GM18868 (cell line): ENCODE data around the gene CCZ1B.
A peak's percentile ranks its signal among the peaks of the same experiment; 100 is the strongest.
"Not testable (repeated sequence)": the region's sequence is repeated elsewhere in the genome, so short reads cannot be mapped to it uniquely, and the experiment has no call there.

Experiments
- ATAC-seq: cut with Tn5 transposase; IDR thresholded peaks from one replicate; pipeline ENCODE4 v1.9.1; 2021; ENCODE audit warnings: mild to moderate bottlenecking, moderate library complexity; ENCODE audit not compliant: unreplicated experiment

The CCZ1B gene

DNA sequence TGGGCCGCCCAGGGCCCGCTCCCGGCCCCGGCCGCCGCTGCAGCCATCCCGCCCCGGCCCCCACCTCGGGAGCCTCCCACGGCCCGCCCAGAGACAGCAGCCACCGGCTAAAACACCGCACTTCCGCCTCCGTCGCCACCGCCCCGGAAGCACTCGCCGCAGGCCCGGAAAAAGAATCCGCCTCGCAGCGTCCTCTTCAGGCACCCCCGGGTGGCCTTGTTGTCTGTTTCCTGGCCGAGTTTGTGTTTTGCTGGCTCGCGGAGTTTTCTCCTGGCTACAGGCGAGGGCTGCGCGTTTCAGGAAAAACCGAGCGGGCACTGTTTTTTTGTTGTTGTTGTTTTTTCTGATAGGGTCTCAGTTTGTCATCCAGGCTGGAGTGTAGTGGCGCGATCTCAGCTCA, at the start of gene CCZ1B:
CCZ1B (minus strand) TSS at position 125 of the 400 bp plus-strand sequence; CDS start at position 47, 78 bp downstream.
- peak; percentile 100 for ATAC-seq

DNA sequence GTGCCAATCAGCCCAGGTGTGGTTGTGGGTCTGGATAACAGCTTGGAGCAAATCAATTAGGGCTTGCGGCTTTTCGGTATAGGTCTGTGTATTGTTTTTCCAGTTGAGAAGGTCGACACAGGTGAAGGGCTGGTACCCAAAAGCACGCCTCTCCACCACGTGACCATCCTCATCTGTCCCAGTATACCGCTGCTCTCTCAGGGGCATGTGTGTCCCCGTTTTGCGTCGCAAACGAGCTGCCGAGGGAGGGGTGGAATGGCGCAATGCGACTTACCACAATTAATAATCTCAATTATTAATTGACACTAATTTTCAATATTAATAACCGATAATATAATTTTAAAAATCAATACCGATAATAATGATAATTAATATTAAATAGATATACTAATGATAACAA, 48.9 kb upstream of the CCZ1B start:
- ATAC-seq, result not testable (repeated sequence)

DNA sequence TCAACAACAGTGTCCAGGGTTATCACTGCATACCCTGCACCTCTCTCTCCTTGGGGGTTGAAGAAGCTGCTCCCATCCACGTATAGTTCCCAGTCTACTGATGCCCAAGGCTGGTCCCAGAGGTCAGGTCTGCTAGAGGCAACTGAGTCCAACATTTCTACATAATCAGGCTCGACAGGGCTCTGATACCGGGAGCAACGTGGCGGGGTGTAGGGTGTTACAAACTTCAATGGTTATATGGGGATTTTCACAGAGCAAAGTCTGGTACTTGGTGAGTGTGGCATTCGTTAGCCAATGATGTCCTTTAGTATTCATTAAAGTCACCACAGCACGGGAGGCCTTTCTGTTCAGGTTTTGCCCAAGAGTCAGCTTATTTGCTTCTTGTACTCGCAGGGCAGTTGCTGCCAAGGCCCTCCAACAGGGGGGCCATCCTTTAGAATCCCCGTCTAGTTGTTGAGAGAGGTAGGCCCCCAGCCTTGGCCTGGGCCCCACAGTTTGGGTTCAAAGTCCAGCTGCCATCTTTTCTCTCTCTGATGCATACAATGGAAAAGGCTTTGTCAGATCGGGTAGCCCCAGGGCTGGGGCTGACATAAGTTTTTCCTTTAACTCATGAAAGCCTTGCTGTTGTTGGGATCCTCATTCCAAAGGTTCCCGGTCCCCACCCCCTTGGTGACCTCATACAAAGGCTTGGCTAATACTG, 46.3 kb upstream of the CCZ1B start:
- ATAC-seq, result not testable (repeated sequence)

DNA sequence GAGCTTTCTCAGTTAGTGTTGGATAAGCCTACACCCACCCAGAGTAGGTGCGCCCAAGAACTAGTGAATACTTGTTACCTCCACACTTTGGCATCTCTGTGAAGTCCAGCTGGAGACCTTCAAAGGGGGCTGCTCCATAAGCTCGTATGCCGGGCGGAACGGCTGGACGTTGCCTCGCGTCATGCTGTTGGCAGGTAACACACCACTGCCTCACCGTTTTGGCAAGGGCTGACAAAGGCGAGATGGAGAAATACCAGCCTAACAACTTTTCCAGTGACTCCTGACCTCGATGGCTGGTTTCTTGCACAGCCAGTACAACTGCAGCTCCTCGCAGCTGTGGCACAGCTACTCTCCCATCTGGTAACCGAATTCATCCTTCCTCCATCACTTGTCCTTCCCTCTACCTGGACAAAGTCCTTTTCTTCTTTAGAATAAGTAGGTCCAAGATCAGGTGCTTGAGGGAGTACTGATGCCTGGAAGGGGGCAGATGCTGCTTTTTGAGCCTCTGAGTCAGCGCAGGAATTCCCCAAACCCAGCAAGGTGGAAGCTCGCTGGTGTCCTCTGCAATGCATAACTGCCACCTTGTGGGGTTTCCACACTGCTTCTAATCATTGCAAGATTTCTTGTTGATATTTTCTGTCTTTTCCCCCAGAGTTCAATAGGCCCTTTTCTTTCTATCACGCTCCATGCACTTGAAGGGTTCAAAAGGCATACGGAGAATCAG, 45.5 kb upstream of the CCZ1B start:
- ATAC-seq, result not testable (repeated sequence)

DNA sequence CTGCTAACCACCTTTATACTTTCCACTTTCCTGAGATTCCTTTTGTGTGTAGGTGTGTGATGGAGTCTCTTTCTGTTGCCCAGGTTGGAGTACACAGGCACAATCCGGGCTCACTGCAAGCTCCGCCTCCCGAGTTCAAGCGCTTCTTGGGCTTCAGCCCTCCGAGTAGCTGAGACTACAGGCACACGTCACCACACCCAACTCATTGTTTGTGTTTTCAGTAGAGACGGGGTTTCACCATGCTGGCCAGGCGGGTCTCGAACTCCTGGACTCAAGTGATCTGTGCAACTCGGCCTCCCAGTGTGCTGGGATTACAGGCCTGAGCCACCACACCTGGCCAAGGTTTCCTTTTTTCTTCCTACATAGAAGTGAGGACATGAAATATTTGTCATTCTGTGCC, 38.7 kb upstream of the CCZ1B start:
- ATAC-seq, result not testable (repeated sequence)

DNA sequence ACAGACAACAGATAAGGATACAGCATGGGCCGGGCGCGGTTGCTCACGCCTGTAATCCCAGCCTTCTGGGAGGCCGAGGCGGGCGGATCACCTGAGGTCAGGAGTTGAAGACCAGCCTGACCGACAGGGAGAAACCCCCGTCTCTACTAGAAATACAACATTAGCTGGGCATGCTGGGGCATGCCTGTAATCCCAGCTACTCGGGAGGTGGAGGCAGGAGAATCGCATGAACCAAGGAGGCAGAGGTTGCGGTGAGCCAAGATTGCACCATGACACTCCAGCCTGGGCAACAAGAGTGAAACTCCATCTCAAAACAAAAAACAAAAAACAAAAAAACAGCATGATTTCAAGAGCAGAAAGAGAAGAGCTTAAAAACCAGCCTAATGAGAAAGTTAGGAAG, 38.1 kb upstream of the CCZ1B start:
- not testable (repeated sequence) for ATAC-seq

DNA sequence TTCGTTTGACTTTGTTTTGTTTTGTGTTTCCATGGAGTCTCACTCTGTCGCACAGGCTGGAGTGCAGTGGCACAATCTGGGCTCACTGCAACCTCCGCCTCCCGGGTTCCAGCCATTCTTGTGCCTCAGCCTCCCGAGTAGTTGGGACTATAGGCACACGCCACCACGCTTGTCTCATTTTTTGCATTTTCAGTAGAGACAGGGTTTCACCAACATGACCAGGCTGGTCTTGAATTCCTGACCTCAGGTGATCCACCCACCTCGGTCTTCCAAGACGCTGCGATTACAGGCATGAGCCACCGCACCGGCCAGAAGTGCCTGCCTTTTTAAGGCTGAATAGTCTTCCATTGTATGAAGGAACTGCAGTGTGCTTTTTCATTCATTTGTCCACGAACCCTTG, 36.8 kb upstream of the CCZ1B start:
- not testable (repeated sequence) for ATAC-seq

DNA sequence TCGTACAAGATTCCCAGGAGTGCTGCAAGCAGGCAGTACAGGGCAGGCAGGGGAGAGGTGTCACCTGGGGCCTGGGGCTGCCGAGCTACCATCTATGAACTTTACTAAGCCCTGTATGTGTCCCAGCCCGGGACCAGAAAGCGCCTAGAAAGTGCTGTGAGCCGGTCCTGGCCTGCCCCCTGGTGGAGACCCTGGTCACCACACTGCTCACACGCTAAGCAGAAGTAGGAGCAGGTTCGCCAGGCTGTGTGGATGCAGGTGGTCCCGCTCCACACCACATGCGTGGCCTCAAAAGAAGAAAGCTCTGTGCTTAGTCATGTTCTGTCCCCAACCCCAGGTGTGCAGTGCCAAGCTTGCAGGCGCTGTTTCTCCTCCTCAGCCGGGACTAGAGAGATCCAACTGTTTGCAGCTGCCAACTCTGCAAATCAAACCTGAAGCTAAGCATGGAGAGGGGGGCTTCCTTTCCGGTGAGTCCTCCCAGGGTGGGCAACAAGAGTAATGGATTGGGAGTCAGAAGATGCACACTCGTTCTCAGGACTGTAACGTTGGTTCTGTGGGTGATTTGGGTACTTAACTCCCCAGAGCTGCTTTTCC, 31.7 kb upstream of the CCZ1B start:
- not testable (repeated sequence) for ATAC-seq

DNA sequence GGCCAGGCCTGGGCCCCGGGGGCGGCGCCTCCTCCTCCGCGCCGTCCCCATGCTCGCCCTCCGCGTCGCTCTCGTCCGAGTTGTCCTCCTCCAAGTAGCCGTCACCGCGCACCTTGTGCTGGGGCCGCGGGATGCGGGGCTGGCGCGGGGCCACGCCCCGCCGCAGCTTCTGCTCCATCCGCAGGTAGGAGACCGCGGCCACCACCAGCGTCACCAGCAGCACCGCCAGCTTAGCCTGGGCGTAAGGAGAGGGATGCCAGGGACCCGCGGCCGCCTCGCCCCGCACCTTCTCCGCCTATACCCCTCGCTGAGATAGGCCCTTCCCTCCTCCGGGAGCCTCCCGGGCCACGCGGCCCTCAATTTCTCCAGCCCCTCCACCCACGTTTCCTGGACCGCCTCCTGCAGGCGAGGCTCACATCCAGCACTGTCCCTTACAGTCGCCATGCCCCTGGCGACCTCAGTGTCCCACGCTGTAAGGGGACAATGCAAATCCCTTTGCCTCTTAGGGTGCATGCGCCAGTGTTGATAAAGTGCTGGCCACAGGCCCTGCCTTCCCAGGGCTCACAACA, 29.6 kb upstream of the CCZ1B start:
- ATAC-seq, result not testable (repeated sequence)

DNA sequence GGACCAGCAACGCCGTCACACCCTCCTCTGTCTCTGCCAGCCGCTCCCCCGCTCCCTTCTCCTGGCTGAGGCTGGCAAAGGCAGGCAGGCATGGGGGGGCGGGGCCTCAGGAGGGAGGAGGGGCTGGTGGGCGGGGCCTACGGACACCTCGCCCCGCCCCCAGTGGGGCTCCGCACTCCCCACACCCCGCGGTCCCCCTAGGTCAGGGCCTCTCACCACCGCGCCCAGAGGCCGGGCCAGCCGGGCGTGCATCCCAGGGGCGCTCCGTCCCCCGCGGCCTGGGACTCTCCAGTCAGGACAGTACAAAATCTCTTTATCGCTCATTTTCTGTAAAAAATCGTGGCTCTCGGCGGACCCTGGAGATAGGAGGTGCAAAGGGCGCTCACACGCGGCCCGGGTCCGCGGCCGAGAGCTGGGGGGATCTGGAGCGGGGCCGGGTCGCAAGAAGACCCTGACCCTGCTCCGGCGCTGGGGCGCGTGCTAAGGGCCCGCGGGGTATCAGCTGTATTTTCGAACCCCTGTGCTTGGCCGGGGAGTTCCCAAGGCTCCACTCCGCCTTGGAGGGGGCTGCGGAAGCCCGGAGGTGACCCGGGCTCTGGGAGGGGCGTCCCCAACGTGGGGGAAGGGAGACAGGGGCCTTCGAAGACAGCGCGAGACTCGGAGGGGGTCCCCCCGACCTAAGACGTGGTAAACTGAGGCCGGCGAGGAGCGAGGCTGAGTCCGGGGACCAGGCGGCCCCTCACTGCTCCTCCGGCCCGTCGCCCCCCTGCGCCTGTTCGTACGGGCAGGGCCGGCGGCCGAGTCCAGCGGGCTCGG, 28.9 kb upstream of the CCZ1B start:
- ATAC-seq, result not testable (repeated sequence)

DNA sequence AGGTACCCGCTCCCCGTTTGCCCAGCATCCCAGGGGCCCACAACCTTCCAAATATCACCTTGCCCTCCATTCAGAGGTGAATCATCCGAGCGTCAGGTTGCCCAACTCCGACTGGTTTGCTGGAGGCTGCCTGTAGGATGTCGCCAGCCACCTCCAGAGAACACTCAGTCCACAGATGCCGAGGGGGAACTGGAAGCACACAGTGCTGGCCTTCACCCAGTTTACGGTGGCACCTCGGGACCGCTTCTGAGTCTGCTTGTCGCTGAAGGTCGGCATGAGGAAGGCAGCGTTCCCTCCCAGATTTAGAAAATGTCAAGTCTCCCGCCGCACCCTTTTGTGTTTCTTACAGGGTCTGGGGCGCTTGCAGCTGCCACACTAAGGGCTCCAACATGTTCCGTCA, 27.6 kb upstream of the CCZ1B start:
- not testable (repeated sequence) for ATAC-seq

DNA sequence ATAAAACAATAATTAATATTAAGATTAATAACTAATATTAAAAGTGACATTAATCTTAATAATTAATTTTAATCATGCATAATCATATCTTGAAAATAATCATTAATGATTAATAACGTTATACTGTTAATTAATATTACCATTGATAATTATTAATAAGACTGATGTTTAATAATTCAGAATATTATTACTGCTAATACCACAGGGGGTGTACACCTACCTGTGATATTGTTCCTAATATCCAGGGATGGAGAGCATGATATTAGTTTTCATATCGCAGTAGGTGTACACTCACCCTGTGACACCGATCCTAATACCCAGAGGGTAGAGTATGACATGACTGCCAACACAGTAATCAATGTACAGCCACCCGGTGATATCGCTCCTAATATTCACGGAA, 23.1 kb upstream of the CCZ1B start:
- not testable (repeated sequence) for ATAC-seq

DNA sequence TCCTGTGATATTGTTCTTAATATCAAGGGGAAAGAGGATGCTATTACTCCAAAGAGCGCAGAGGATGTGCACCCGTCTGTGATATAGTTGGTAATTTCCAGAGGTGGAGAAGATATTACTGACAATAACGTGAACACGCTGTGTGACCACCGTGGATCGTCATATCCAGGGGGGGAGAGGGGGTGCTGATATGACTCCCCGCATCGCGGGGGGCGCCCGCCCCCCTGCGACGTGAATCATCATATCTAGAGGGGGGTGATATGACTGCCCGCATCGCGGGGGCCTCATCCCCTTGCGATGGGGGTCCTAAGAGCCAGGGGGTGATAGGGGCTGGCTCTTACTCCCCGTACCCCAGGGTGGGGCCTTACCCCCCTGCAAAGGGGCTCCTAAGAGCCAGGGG, 21.7 kb upstream of the CCZ1B start:
- not testable (repeated sequence) for ATAC-seq

DNA sequence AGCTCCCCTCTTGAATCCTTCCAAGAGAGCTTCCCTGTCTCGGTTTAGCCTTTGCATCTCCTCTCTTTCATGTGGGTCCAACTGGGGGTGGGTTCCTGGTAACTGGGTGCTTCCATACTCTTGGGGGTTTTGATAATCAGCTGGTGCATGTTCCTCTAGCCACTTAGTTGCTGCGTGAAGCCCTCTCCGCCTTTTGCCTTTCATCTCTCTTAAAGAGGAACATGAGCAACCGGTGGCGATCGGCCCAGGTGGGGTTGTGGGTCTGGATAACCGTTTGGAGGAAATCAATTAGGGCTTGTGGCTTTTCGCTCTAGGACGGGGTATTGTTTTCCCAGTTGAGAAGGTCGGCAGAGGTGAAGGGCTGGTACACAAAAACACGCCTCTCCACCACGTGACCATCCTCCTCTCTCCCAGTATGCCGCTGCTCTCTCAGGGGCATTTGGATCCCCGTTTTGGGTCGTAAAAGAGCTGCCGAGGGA, 19.9 kb upstream of the CCZ1B start:
- ATAC-seq, result not testable (repeated sequence)

DNA sequence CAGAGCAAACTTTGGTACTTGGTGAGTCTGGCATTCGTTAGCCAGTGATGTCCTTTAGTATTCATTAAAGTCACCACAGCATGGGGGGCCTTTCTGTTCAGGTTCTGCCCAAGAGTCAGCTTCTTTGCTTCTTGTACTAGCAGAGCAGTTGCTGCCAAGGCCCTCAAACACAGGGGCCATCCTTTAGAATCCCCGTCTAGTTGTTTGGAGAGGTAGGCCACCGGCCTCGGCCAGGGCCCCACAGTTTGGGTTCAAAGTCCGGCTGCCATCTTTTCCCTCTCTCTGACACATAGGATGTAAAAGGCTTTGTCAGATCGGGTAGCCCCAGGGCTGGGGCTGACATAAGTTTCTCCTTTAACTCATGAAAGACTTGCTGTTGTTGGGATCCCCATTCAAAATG, 17.6 kb upstream of the CCZ1B start:
- not testable (repeated sequence) for ATAC-seq

DNA sequence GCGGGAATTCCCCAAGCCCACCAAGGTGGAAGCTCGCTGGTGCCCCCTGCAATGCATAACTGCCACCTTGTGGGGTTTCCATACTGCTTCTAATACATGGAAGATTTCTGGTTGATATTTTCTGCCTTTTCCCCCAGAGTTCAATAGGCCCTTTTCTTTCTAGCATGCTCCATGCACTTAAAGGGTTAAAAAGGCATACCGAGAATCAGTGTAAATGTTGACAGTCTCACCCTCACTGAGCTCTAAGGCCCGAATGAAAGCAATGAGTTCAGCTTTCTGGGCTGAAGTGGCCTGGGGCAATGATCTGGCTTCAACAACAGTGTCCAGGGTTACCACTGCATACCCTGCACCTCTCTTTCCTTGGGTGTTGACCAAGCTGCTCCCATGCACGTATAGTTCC, 17.0 kb upstream of the CCZ1B start:
- not testable (repeated sequence) for ATAC-seq

DNA sequence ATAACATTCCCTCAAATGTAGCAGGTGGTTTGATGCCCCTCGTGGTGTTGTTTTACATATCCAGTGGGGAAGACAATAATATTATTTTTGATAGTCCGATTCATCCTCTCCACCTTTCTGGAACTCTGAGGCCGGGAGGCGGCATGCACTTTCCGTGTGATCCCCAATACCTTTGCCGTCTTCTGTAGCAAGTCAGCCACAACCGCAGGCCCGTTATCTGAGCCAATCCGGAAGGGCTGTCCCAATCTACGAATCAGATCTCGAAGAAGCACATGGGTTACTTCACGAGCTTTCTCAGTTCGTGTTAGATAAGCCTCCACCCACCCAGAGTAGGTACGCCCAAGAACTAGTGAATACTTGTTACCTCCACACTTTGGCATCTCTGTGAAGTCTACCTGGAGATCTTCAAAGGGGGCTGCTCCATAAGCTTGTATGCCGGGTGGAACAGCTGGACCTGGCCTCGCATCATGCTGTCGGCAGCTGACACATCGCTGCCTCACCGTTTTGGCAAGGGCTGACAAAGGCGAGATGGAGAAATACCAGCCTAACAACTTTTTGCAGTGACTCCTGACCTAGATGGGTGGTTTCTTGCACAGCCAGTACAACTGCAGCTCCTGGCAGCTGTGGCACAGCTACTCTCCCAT, 16.3 kb upstream of the CCZ1B start:
- ATAC-seq, result not testable (repeated sequence)

DNA sequence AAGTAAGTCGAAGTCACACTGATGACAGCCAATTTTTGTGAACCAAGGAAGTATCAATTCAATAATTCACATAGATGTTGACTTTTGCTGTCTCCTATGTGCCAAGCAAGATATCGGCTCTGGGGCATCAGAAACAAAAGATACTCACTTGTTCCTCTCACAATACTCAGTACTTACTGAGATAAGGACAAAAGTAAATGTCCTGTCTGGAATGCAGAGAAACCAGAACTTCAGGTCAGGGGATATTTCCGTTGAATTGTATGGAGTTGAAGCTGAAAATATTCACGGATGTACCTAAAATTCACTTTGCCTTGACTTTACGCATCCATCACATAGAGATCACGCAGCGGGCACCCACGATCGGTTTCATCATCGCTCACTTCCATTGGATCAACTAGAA, 11.0 kb upstream of the CCZ1B start:
- not testable (repeated sequence) for ATAC-seq

DNA sequence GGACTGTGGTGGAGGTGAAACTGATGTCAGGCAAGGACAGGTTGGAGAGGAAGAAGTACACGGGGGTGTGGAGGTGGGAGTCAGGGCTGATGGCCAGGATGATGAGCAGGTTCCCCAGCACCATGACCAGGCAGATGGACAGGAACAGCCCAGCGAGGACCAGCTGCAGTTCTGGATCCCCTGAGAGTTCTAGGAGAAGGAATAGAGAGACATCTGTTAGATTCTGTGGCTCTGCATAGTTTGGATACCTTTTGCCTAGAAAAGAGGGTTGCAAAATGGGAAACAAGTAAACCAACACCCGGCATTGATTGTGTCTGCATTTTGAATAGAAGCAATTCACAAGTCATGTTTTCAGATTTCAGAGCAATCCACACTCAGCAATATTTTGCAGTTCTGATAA, 9.4 kb upstream of the CCZ1B start:
- not testable (repeated sequence) for ATAC-seq

DNA sequence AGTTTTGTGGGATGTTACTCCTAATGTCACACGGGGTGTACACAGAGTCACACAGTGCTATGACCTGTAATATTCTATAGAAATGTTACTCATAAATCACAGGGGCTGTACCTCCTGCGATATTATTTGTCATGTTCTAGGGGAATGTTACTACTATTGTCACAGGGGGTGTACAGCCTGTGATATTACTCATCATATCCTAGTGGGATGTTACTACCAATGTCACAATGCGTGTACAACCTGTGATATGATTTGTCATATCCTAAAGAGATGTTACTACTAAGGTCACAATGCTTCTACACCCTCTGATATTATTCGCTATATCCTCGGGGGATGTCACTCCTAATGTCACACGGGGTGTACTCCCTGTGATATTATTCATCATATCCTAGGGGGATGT, 7.6 kb upstream of the CCZ1B start:
- ATAC-seq, result no peak
